ENCODE measurements around the gene MX2. TPM values are rescaled to one million over a fixed set of nuclear protein-coding genes. Genes with fewer than 3 reads are reported as not detected.

MX2 gene
- polyA plus RNA-seq, 1 donor from 2014 or later: not detected

DNA sequence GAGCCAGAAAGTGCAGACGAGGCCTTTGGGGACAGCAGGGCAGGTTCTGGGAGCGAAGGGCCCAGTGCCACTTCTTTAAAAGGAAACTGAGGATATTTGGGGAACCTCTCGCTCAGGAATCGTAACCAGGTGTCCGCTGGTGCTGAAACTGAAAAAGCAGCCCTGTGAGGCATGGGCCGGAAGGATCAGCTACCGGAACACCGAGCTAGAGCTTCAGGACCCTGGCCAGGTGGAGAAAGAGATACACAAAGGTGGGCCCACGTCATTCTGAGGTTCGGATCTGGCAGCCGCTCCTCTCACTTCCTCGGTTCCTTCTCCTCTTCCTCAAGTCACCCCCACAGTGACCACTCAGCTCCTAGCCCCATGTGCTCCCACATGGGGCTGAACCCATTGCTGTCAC, 18.1 kb downstream of the MX2 start:
- Histone ChIP-seq H4K20me1 (ENCODE audit: insufficient read depth) (no peaks in the 10 kb centered on the region), H3K9me3 (ENCODE audit: low read length) (no peaks in the 10 kb centered on the region)
- TF ChIP-seq, protein P1, sequence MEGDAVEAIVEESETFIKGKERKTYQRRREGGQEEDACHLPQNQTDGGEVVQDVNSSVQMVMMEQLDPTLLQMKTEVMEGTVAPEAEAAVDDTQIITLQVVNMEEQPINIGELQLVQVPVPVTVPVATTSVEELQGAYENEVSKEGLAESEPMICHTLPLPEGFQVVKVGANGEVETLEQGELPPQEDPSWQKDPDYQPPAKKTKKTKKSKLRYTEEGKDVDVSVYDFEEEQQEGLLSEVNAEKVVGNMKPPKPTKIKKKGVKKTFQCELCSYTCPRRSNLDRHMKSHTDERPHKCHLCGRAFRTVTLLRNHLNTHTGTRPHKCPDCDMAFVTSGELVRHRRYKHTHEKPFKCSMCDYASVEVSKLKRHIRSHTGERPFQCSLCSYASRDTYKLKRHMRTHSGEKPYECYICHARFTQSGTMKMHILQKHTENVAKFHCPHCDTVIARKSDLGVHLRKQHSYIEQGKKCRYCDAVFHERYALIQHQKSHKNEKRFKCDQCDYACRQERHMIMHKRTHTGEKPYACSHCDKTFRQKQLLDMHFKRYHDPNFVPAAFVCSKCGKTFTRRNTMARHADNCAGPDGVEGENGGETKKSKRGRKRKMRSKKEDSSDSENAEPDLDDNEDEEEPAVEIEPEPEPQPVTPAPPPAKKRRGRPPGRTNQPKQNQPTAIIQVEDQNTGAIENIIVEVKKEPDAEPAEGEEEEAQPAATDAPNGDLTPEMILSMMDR (IDR thresholded peaks at IDR 0.05; ENCODE audit: poor library complexity, severe bottlenecking): no peak
- no peak for TF ChIP-seq RAD21 (conservative IDR thresholded peaks at IDR 0.05)
- TF ChIP-seq EZH2 (IDR thresholded peaks at IDR 0.05; ENCODE audit: borderline replicate concordance, insufficient read depth, low read length, poor library complexity, severe bottlenecking): no peak
- TF ChIP-seq MXI1 (conservative IDR thresholded peaks at IDR 0.05; ENCODE audit: poor library complexity, severe bottlenecking): no peak
- TF ChIP-seq SMC3 (conservative IDR thresholded peaks at IDR 0.05; ENCODE audit: poor library complexity): no peak
- no peak for TF ChIP-seq POLR2AphosphoS5 (IDR thresholded peaks at IDR 0.05)
- TF ChIP-seq, protein P2, sequence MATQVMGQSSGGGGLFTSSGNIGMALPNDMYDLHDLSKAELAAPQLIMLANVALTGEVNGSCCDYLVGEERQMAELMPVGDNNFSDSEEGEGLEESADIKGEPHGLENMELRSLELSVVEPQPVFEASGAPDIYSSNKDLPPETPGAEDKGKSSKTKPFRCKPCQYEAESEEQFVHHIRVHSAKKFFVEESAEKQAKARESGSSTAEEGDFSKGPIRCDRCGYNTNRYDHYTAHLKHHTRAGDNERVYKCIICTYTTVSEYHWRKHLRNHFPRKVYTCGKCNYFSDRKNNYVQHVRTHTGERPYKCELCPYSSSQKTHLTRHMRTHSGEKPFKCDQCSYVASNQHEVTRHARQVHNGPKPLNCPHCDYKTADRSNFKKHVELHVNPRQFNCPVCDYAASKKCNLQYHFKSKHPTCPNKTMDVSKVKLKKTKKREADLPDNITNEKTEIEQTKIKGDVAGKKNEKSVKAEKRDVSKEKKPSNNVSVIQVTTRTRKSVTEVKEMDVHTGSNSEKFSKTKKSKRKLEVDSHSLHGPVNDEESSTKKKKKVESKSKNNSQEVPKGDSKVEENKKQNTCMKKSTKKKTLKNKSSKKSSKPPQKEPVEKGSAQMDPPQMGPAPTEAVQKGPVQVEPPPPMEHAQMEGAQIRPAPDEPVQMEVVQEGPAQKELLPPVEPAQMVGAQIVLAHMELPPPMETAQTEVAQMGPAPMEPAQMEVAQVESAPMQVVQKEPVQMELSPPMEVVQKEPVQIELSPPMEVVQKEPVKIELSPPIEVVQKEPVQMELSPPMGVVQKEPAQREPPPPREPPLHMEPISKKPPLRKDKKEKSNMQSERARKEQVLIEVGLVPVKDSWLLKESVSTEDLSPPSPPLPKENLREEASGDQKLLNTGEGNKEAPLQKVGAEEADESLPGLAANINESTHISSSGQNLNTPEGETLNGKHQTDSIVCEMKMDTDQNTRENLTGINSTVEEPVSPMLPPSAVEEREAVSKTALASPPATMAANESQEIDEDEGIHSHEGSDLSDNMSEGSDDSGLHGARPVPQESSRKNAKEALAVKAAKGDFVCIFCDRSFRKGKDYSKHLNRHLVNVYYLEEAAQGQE (IDR thresholded peaks at IDR 0.05; ENCODE audit: borderline replicate concordance): no peak
- no peak for TF ChIP-seq TAF1 (IDR thresholded peaks at IDR 0.05; ENCODE audit: low read depth)

DNA sequence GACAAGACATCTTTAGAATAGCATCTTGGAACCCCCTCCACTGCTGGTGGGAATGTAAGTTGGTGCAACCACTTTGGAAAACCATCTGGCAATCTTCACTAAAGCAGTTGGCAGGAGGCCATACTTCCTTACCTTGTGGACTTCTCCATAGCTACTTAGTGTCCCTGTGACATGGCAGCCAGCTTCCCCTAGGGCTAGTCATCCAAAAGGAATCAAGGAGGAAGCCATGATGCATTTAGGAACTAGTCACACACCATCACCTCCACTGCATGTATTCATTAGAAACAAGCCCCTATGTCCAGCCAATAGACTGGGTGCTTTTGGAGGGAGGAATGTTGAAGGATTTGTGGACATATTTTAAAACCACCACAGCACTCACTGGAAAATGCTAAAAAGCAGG, 19.9 kb downstream of the MX2 start:
- no peaks in the 10 kb centered on the region for H4K20me1 ChIP-seq (ENCODE audit: insufficient read depth)
- H3K4me2 ChIP-seq (ENCODE audit: low read length): no peak overlapping the region
- no peaks in the 10 kb centered on the region for H3K9me3 ChIP-seq (ENCODE audit: low read length)
- no peak overlapping the region for H2AFZ ChIP-seq (ENCODE audit: low read depth, low read length)
- H3K9me2 ChIP-seq (ENCODE audit: insufficient read depth, low read length): no peaks in the 10 kb centered on the region
- no peak overlapping the region for H3K27ac ChIP-seq (ENCODE audit: low read length)
- H3K27me3 ChIP-seq (ENCODE audit: insufficient read depth, low read depth, low read length): no peaks in the 10 kb centered on the region
- no peak overlapping the region for H3K9ac ChIP-seq (ENCODE audit: low read length)
- H3K79me2 ChIP-seq (replicated peaks; ENCODE audit: insufficient read depth, low read length): no peaks in the 10 kb centered on the region
- H3K4me3 ChIP-seq (ENCODE audit: low read length): no peak overlapping the region
- H3F3A ChIP-seq (ENCODE audit: insufficient read depth, low read length, poor library complexity, severe bottlenecking): no peaks in the 10 kb centered on the region
- no peaks in the 10 kb centered on the region for H3K36me3 ChIP-seq (ENCODE audit: insufficient read depth, low read length)
- TF ChIP-seq POLR2AphosphoS5 (IDR thresholded peaks at IDR 0.05) (no peak), TAF1 (IDR thresholded peaks at IDR 0.05; ENCODE audit: low read depth) (no peak), RAD21 (conservative IDR thresholded peaks at IDR 0.05) (no peak), EP300 (conservative IDR thresholded peaks at IDR 0.05; ENCODE audit: poor library complexity, severe bottlenecking) (no peak), EZH2 (IDR thresholded peaks at IDR 0.05; ENCODE audit: borderline replicate concordance, insufficient read depth, low read length, poor library complexity, severe bottlenecking) (no peak), MXI1 (conservative IDR thresholded peaks at IDR 0.05; ENCODE audit: poor library complexity, severe bottlenecking) (no peak), SMC3 (conservative IDR thresholded peaks at IDR 0.05; ENCODE audit: poor library complexity) (no peak)
- TF ChIP-seq, protein P2 (IDR thresholded peaks at IDR 0.05; ENCODE audit: borderline replicate concordance): no peak
- TF ChIP-seq, protein P1 (IDR thresholded peaks at IDR 0.05; ENCODE audit: poor library complexity, severe bottlenecking): no peak

More for the DNA sequence above, 18.1 kb downstream of the MX2 start:
- no peaks in the 10 kb centered on the region for H3K9me2 ChIP-seq (ENCODE audit: insufficient read depth, low read length)
- H3K27ac ChIP-seq (ENCODE audit: low read length): no peak overlapping the region
- H3K27me3 ChIP-seq (ENCODE audit: insufficient read depth, low read depth, low read length): no peaks in the 10 kb centered on the region
- no peaks in the 10 kb centered on the region for H3F3A ChIP-seq (ENCODE audit: insufficient read depth, low read length, poor library complexity, severe bottlenecking)
- no peaks in the 10 kb centered on the region for H3K36me3 ChIP-seq (ENCODE audit: insufficient read depth, low read length)
- no peak overlapping the region for H2AFZ ChIP-seq (ENCODE audit: low read depth, low read length)
- no peak overlapping the region for H3K4me3 ChIP-seq (ENCODE audit: low read length)
- H3K79me2 ChIP-seq (replicated peaks; ENCODE audit: insufficient read depth, low read length): no peaks in the 10 kb centered on the region
- no peak overlapping the region for H3K4me2 ChIP-seq (ENCODE audit: low read length)
- H3K9ac ChIP-seq (ENCODE audit: low read length): no peak overlapping the region

All from neural cell (in vitro differentiated cells).